Measurements from ENCODE around the gene SOX3.

SOX3 gene

DNA sequence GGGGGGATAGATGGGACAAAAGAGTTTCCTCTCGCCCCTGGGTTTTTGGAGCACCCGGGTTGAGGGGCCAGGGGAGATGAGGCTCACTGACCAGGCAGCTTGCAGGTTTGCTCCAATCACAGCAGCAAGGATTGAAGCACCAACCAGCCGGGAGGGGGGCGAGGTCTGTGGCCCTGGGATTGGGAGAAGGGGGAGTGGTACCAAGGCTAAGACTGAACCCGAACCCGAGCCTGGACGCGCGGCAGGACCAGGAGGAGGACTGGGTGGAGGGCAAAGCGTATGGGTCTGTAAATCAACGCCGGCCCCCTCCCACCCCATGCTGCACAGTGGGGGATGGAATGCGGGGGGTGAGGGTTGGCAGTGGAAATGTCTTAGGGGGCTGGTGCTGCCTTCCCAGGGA, 3.5 kb downstream of the SOX3 start:
- DNase-seq (ENCODE audit: low read depth) = no peak
- in situ Hi-C loops (cut with HindIII; ENCODE audit: low sequenced_read_pairs) = no loop called here
- no peak overlapping the region for H3K4me3 ChIP-seq (ENCODE audit: low read depth, low read length)
- TF ChIP-seq, protein P1, sequence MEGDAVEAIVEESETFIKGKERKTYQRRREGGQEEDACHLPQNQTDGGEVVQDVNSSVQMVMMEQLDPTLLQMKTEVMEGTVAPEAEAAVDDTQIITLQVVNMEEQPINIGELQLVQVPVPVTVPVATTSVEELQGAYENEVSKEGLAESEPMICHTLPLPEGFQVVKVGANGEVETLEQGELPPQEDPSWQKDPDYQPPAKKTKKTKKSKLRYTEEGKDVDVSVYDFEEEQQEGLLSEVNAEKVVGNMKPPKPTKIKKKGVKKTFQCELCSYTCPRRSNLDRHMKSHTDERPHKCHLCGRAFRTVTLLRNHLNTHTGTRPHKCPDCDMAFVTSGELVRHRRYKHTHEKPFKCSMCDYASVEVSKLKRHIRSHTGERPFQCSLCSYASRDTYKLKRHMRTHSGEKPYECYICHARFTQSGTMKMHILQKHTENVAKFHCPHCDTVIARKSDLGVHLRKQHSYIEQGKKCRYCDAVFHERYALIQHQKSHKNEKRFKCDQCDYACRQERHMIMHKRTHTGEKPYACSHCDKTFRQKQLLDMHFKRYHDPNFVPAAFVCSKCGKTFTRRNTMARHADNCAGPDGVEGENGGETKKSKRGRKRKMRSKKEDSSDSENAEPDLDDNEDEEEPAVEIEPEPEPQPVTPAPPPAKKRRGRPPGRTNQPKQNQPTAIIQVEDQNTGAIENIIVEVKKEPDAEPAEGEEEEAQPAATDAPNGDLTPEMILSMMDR (IDR thresholded peaks at IDR 0.05; ENCODE audit: low read depth, low read length, missing control alignments) = no peak

DNA sequence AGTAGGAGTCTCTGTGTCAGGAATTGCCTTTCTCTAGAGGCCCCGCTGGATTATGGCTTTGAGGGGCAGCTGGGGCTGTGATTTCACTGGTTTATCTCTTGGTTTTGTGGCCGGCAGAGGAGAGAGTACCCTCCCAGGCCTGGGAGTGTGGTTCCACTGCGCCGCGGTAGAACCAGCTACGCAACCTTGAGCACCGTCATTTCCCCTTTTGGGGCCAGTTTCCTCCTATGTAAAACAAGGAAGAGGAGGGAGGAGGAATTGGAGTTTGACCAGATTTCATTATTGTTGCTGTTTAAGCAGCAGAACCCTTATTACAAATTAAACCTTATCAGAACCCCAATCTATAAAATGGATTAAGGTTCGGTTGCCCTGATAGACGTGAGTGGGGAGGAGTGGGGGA, 4.4 kb downstream of the SOX3 start:
- H3K4me3 ChIP-seq (ENCODE audit: low read depth, low read length) = no peak overlapping the region
- in situ Hi-C loops (cut with HindIII; ENCODE audit: low sequenced_read_pairs) = no loop called here
- TF ChIP-seq, protein P1 (IDR thresholded peaks at IDR 0.05; ENCODE audit: low read depth, low read length, missing control alignments) = no peak
- no peak for DNase-seq (ENCODE audit: low read depth)

DNA sequence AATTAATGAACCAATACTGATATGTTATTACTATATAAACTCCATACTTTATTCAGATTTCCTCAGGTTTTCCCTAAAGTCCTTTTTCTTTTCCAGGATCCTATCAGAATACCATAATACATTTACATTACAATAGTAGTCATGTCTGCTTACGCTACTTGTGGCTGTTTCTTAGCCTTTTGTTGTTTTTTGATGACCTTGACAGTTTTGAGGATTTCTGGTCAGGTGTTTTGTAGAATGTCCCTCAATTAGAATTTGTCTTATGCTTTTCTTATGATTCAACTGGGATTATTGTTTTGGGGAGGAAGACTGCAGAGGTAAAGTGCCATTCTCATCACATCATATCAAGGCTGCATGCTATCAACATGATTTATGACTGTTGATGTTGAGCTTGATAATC, 9.1 kb downstream of the SOX3 start:
- TF ChIP-seq, protein P1 (IDR thresholded peaks at IDR 0.05; ENCODE audit: low read depth, low read length, missing control alignments) = no peak
- no peak overlapping the region for H3K4me3 ChIP-seq (ENCODE audit: low read depth, low read length)
- no peak for DNase-seq (ENCODE audit: low read depth)
- in situ Hi-C loops (cut with HindIII; ENCODE audit: low sequenced_read_pairs) = no loop called here

DNA sequence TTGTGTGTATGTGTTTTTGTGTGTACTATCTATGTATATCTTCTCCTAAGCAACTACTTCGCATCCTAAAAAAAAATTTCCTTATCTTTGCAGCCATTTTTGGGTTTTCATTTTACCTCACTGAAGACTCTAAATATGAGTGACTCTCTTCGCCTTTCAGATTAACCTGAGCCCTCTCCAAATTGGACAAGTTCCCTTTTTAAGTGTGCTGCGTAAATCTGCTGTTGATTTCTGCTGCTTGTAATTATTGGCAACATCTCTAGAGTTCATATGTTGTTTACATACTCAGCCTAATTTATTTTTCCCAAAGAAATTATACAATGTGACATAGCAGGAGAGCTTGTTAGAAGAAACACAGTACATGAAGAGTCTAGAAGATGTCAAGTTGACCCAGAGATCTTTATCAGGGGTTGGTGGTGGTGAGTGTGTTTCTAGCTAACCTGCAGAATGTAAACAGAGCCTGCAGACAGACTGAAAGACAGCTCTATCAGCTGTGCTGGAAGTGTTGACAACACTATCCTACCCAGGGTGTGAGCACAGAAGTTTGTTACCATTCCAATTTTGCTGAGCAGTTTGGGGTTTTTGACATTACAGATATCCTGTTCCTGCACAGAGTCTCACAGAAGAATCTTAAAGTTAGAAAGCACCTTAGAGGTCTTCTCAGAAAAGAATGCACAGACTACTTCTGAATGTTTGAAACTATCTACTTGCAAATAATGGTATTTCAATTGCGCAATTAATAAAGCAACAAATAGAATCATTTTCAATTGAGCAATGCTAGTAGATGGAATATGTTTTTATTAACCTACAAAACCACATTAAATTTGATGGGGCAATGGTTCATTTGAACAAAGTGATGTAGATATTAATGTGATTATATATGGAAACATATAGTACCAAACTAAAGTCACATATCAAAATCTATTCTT, 12.5 kb downstream of the SOX3 start:
- DNase-seq (ENCODE audit: low read depth) = no peak
- in situ Hi-C loops (cut with HindIII; ENCODE audit: low sequenced_read_pairs) = no loop called here
- TF ChIP-seq, protein P1 (IDR thresholded peaks at IDR 0.05; ENCODE audit: low read depth, low read length, missing control alignments) = no peak
- H3K4me3 ChIP-seq (ENCODE audit: low read depth, low read length) = no peak overlapping the region

DNA sequence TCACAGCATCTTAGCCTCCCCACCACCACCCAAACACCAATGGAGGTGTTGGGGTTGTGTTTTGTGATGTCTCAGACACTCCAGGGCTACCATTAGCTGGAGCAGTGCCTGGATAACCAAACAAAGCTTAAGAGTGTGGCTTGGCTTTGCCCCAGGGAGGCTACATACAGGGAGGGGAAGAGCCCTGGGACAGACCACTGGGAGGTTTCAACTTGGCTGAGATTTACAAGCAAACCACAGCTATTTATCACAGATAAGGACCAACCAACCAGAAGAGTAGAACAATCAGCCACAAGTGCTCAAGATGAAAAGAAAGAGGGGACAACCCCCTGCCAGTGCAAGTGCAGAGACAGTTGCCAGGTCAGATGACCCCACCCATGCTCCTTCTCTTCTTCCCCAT, 24.1 kb downstream of the SOX3 start:
- peak; percentile 91 for DNase-seq (ENCODE audit: low read depth)
- in situ Hi-C loops (cut with HindIII; ENCODE audit: low sequenced_read_pairs) = no loop called here
- TF ChIP-seq, protein P1 (IDR thresholded peaks at IDR 0.05; ENCODE audit: low read depth, low read length, missing control alignments) = no peak
- H3K4me3 ChIP-seq (ENCODE audit: low read depth, low read length) = no peak overlapping the region

DNA sequence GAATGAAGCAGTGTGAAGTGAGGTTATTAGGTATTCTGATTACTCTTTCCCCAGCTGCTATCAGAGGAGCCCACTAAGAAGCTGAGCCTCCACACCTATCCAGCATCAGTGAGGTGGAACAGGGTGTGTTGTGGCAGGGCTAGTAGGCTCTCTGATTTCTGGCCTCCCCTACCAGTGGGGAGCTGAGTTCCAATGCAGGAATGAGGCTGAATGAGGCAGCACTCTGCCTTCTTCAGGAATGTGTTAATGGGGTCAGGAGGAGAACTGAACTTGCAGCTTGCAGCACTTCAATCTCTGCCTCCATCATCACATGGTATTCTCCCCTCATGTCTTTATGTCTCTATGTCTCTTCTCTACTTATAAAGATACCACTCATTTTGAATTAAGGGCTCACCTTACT, 26.9 kb downstream of the SOX3 start:
- in situ Hi-C loops (cut with HindIII; ENCODE audit: low sequenced_read_pairs) = no loop called here
- no peak overlapping the region for H3K4me3 ChIP-seq (ENCODE audit: low read depth, low read length)
- no peak for DNase-seq (ENCODE audit: low read depth)

More for the DNA sequence above, 26.9 kb downstream of the SOX3 start:
- TF ChIP-seq, protein P1 (IDR thresholded peaks at IDR 0.05; ENCODE audit: low read depth, low read length, missing control alignments) = no peak

Measured in astrocyte of the cerebellum (primary cell).